Osteocyte (in vitro differentiated cells): ENCODE measurements around the gene CLN3. TPM values are rescaled to one million over a fixed set of nuclear protein-coding genes. Genes with fewer than 3 reads are reported as not detected.

ENCODE experiments used
- total RNA-seq: library from RNA; stranded (reverse); gene quantifications from 2 replicates; pipeline ENCODE4 v1.2.1, GENCODE V29; 2021

CLN3 gene
- total RNA-seq, 1 donor from 2014 or later = 39.4 TPM

Other genes starting within 250 kb of the CLN3 start
- 4.9 and 5.0 TPM in 2 replicates for gene SBK1, start 199.5 kb downstream of the CLN3 start, total RNA-seq
- 5.2 and 7.0 TPM in 2 replicates for gene NPIPB6, start 128.6 kb downstream of the CLN3 start, total RNA-seq
- gene EIF3CL, start 88.2 kb downstream of the CLN3 start, total RNA-seq = 103 and 106 TPM in 2 replicates
- 0.78 TPM in 1 of 2 replicates, not detected in the other for gene NPIPB7, start 19.7 kb downstream of the CLN3 start, total RNA-seq
- gene APOBR, start 2.6 kb upstream of the CLN3 start, total RNA-seq = 0.16 TPM in 1 of 2 replicates, not detected in the other
- not detected in 2 replicates for gene IL27, start 14.8 kb upstream of the CLN3 start, total RNA-seq
- 124 and 138 TPM in 2 replicates for gene NUPR1, start 46.9 kb upstream of the CLN3 start, total RNA-seq
- gene SGF29, start 61.8 kb upstream of the CLN3 start, total RNA-seq = 20.4 and 29.7 TPM in 2 replicates
- 0.51 TPM in 1 of 2 replicates, not detected in the other for gene SULT1A2, start 105.0 kb upstream of the CLN3 start, total RNA-seq
- 10.4 and 11.4 TPM in 2 replicates for gene SULT1A1, start 118.0 kb upstream of the CLN3 start, total RNA-seq
- gene NPIPB8, start 146.0 kb upstream of the CLN3 start, total RNA-seq = not detected in 2 replicates
- gene EIF3C, start 219.4 kb upstream of the CLN3 start, total RNA-seq = 950 and 1,034 TPM in 2 replicates